Adrenal gland (tissue), 12 donors: ENCODE measurements around the gene SMPD4. TPM values are rescaled to one million over a fixed set of nuclear protein-coding genes. Genes with fewer than 3 reads are reported as not detected.
A peak's percentile ranks its signal among the peaks of the same experiment; 100 is the strongest.
"Not testable (repeated sequence)": the region's sequence is repeated elsewhere in the genome, so short reads cannot be mapped to it uniquely, and the experiment has no call there.

ENCODE experiments used
- DNase-seq, 7 donors: peaks; one replicate each; pipeline ENCODE4 v3.0.0-alpha.2; 2019 to 2020
- H3K27ac ChIP-seq, 5 donors: fragments of 200-600 bp; sonication (generic) in 4 of 5; 1 replicate in 3 of 5; 2 replicates in 2 of 5; pipeline versions ENCODE4 v1.5.1 to v1.8.0; 2016 to 2020; ENCODE audit warnings: mild to moderate bottlenecking in 1 of 5
- H3K27me3 ChIP-seq: fragments of 200-600 bp; 2 replicates; pipeline ENCODE4 v1.8.0; 2021
- H3K36me3 ChIP-seq, 2 donors: fragments of 200-600 bp; replicated peaks in 1 of 2; 1 replicate in 1 of 2; 2 replicates in 1 of 2; pipeline versions ENCODE4 v1.5.1 to v1.8.0; 2018 to 2022
- H3K4me1 ChIP-seq, 2 donors: fragments of 200-600 bp; replicated peaks in 1 of 2; 1 replicate in 1 of 2; 2 replicates in 1 of 2; pipeline versions ENCODE4 v1.5.1 to v1.8.0; 2018 to 2021
- H3K4me3 ChIP-seq, 4 donors: fragments of 200-600 bp; sonication (generic) in 3 of 4; one replicate each; pipeline ENCODE4 v1.5.1; 2016 to 2018
- H3K9me3 ChIP-seq, 3 donors: fragments of 200-600 bp; sonication (generic) in 1 of 3; replicated peaks in 1 of 3; 1 replicate in 2 of 3; 2 replicates in 1 of 3; pipeline versions ENCODE4 v1.5.1 to v1.8.0; 2016 to 2021
- CTCF ChIP-seq, 6 experiments: fragments of 450-650 bp in 4 of 6; fragments of 200-600 bp in 2 of 6; sonication (generic) in 1 of 6; IDR thresholded peaks; 1 replicate in 5 of 6; 2 replicates in 1 of 6; pipeline versions ENCODE4 v1.5.1 to v1.8.0; 2016 to 2021; ENCODE audit warnings: antibody characterized with exemption in 6 of 6, mild to moderate bottlenecking in 2 of 6, moderate library complexity in 1 of 6
- POLR2A ChIP-seq, 2 donors: fragments of 450-650 bp; IDR thresholded peaks; one replicate each; pipeline ENCODE4 v1.6.1; 2017; ENCODE audit warnings: antibody characterized with exemption in 2 of 2, mild to moderate bottlenecking in 2 of 2, moderate library complexity in 1 of 2
- WGBS, 4 donors: extraction: QIAGEN DNeasy Blood & Tissue Kit in 2 of 4; methylation state at CpG; one replicate each; pipeline versions ENCODE4 v1.1.5 to v1.1.7; 2013 to 2017; 5-methylcytosine and 5-hydroxymethylcytosine counted together
- intact Hi-C, 2 donors: fragments of 100-400 bp; cut with DNase I; formaldehyde crosslinking; loops; one replicate each; pipeline versions ENCODE4 v1.14.1 to v1.15.0; 2022 to 2023
- polyA plus RNA-seq, 3 donors: library from polyadenylated mRNA; stranded (reverse); fragments of 200-250 nt in 2 of 3; fragments of 350-450 nt in 1 of 3; fragmentation: Illumina TruSeq in 1 of 3; extraction: RNeasy Lipid Tissue Mini Kit (QIAGEN cat#74804) in 1 of 3; gene quantifications; one replicate each; pipeline ENCODE4 v1.2.3, GENCODE V29; 2013 to 2014
- total RNA-seq, 9 donors: library from RNA; depleted of rRNA in 4 of 9; stranded (reverse); fragments of >200 nt in 4 of 9; fragments of 120-200 nt in 1 of 9; fragmentation: NEBNext Ultra II Directional in 1 of 9; extraction: Animal tissue kit (Norgen Biotek cat#: 25700) in 1 of 9; gene quantifications; one replicate each; pipeline versions ENCODE4 v1.1.0 to v1.2.4, GENCODE V29; 2013 to 2023
- donor health status: healthy with polysubstance abuse.
- donor health status: Bipolar disorder and iron deficiency.
- donor health status: DM: yes; HTN: yes; CAD: no.
- donor health status: DM: no; HTN: no; CAD: no.
- donor health status: DM: no; HTN: no; CAD: no.
- donor health status: DM: yes; HTN: yes; CAD: no.

The SMPD4 gene
- total and polyA plus RNA-seq, 12 donors = 23.7 to 94.4 (median 37.7) TPM

- no peak for TF ChIP-seq POLR2A (IDR thresholded peaks at IDR 0.05)
- intact Hi-C loops = no loop called here
- H3K27ac ChIP-seq = no peak overlapping the region
- no peak for DNase-seq
- no peaks in the 10 kb centered on the region for H3K27me3 ChIP-seq
- no peaks in the 10 kb centered on the region for H3K9me3 ChIP-seq
- peaks cover 0 to 19% of the 10 kb centered on the region in 2 donors for H3K36me3 ChIP-seq
- H3K4me1 ChIP-seq = no peaks in the 10 kb centered on the region
- no peak overlapping the region for H3K4me3 ChIP-seq
- WGBS, 4 donors = 86 to 94% (median 92%) methylated on average over 3 to 9 of the region's 9 CpGs
Observed at GRCh38 chr2:130158631-130159030, 22.8 kb downstream of the SMPD4 start.

- DNase-seq, intact Hi-C loops, H3K27me3 ChIP-seq, H3K27ac ChIP-seq, H3K4me1 ChIP-seq, H3K9me3 ChIP-seq, H3K4me3 ChIP-seq: not testable (repeated sequence)
- WGBS, 4 donors = 77 to 83% (median 81%) methylated on average over 13 of the region's 13 CpGs
- peaks cover 0 to 17% of the 10 kb centered on the region in 2 donors for H3K36me3 ChIP-seq
Observed at GRCh38 chr2:130157825-130158514, 23.4 kb downstream of the SMPD4 start.

- 87 to 100% (median 92%) methylated on average over 4 to 10 of the region's 12 CpGs; no CpG with 5 or more reads in 1 of the 4 donors for WGBS, 4 donors
- H3K27ac ChIP-seq, H3K27me3 ChIP-seq, H3K9me3 ChIP-seq, H3K4me3 ChIP-seq, DNase-seq, H3K4me1 ChIP-seq, intact Hi-C loops: not testable (repeated sequence)
- H3K36me3 ChIP-seq = peaks cover 0 to 17% of the 10 kb centered on the region in 2 donors
Observed at GRCh38 chr2:130157354-130157753, 24.0 kb downstream of the SMPD4 start.

- no peaks in the 10 kb centered on the region for H3K4me1 ChIP-seq
- WGBS, 4 donors = 82 to 86% (median 86%) methylated on average over 4 to 9 of the region's 9 CpGs; no CpG with 5 or more reads in 1 of the 4 donors
- H3K27ac ChIP-seq = no peak overlapping the region
- H3K27me3 ChIP-seq = no peaks in the 10 kb centered on the region
- TF ChIP-seq POLR2A (IDR thresholded peaks at IDR 0.05) (no peak), CTCF (IDR thresholded peaks at IDR 0.05) (no peak)
- peaks cover 0 to 18% of the 10 kb centered on the region in 2 donors for H3K36me3 ChIP-seq
- intact Hi-C loops = no loop called here
- no peak for DNase-seq
- H3K9me3 ChIP-seq = no peaks in the 10 kb centered on the region
- no peak overlapping the region for H3K4me3 ChIP-seq
Observed at GRCh38 chr2:130156624-130157004, 24.8 kb downstream of the SMPD4 start.

DNA sequence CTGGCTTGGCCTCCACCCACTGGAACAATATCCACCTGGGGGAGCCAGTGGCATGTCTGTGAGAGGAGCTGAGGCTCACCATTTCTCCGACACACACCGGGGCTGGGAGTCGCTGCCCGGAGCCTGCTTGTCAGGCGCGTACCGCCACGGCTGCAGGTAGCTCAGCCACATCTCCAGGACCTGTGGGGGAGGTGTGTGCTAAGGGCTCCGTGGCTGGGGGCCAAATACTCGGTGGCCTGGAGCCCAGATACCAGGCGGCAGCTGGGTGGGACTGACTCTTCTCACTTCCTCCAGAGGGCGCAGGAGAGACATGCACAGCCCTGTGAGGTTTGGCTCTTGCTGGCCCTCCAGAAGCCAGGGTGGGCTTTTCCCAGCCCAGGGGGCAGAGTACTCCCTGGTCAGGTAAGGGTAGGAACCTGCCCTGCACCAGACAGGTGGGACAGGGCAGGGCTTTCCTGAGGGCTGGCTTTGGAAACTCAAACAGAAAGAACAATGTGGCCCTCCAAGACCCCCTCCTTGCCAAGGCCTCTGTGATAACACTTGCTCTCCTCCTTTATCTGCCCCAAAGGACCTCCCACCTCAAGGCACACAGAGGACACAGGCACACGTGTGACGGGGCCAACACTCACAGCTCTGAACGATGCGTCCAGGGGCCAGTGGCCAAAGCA is 25.3 kb downstream of the SMPD4 start:
- H3K9me3 ChIP-seq, H3K27me3 ChIP-seq, H3K4me3 ChIP-seq, H3K4me1 ChIP-seq, intact Hi-C loops, H3K27ac ChIP-seq: not testable (repeated sequence)
- TF ChIP-seq CTCF (IDR thresholded peaks at IDR 0.05) = peak; percentile 30 to 57 (median 50)
- peak; percentile 51 to 78 (median 70) for DNase-seq
- 56 to 89% (median 63%) methylated on average over 3 to 16 of the region's 16 CpGs; no CpG with 5 or more reads in 1 of the 4 donors for WGBS, 4 donors
- H3K36me3 ChIP-seq = peaks cover 0 to 18% of the 10 kb centered on the region in 2 donors
